IMR-90 (cell line): ENCODE results near the gene BGN. TPM values are rescaled to one million over a fixed set of nuclear protein-coding genes. Genes with fewer than 3 reads are reported as not detected.

Experiments
- ATAC-seq: fragments of 200-7000 bp; cut with Tn5 transposase; 2 replicates; pipeline ENCODE4 v1.9.1; 2020; ENCODE audit warnings: low read depth, mild to moderate bottlenecking, moderate library complexity
- BruUV-seq: library from RNA; stranded (reverse); fragments of 400-500 nt; replicated peaks from 2 replicates; lab custom pipeline; 2021; lab: Mats Ljungman, UMichigan
- CTCF ChIA-PET: fragments of 300-600 bp; formaldehyde crosslinking; extraction: SDS; loops from one replicate; lab custom pipeline; 2021; ENCODE audit warnings: antibody characterized with exemption; lab: Yijun Ruan, JAX
- POLR2A ChIA-PET: fragments of 300-600 bp; sonication (Branson Sonifier 250); formaldehyde crosslinking; loops from one replicate; lab custom pipeline; 2022; ENCODE audit warnings: antibody characterized with exemption; ENCODE audit not compliant: unreplicated experiment; lab: Charles Lee
- DNase-seq: peaks from one replicate; pipeline ENCODE4 v3.0.0; 2013
- H2AFZ ChIP-seq: replicated peaks from 2 replicates; pipeline ENCODE3; 2013; ENCODE audit warnings: low read length, mild to moderate bottlenecking; ENCODE audit not compliant: poor library complexity
- H2AK5ac ChIP-seq: 2 replicates; pipeline ENCODE4 v1.6.1; 2013; ENCODE audit warnings: low read depth, low read length, inconsistent platforms
- H2AK9ac ChIP-seq: replicated peaks from 2 replicates; pipeline ENCODE3; 2013; ENCODE audit warnings: mild to moderate bottlenecking, low read depth, low read length, moderate library complexity; ENCODE audit not compliant: poor library complexity
- H2BK120ac ChIP-seq: 2 replicates; pipeline ENCODE4 v1.6.1; 2013; ENCODE audit warnings: low read depth, low read length, inconsistent platforms
- H2BK15ac ChIP-seq: 3 replicates; pipeline ENCODE4 v1.6.1; 2013; ENCODE audit warnings: low read depth, low read length, inconsistent platforms
- H2BK20ac ChIP-seq: 2 replicates; pipeline ENCODE4 v1.6.1; 2013; ENCODE audit warnings: low read depth, mild to moderate bottlenecking, inconsistent platforms, low read length, moderate library complexity
- H2BK5ac ChIP-seq: 2 replicates; pipeline ENCODE4 v1.6.1; 2013; ENCODE audit warnings: mild to moderate bottlenecking, low read depth, low read length, inconsistent platforms; ENCODE audit not compliant: poor library complexity, severe bottlenecking
- H3K14ac ChIP-seq: replicated peaks from 2 replicates; pipeline ENCODE4 v1.6.1; 2013; ENCODE audit warnings: low read depth, low read length, inconsistent platforms
- H3K18ac ChIP-seq: 2 replicates; pipeline ENCODE4 v1.6.1; 2013; ENCODE audit warnings: low read depth, low read length, control low read depth
- H3K23ac ChIP-seq: 2 replicates; pipeline ENCODE4 v1.6.1; 2013; ENCODE audit warnings: low read depth, low read length, inconsistent platforms
- H3K27ac ChIP-seq: 2 replicates; pipeline ENCODE4 v1.5.1; 2013; ENCODE audit warnings: mild to moderate bottlenecking, control low read depth, low read length; ENCODE audit not compliant: insufficient read depth
- H3K27me3 ChIP-seq: 2 replicates; pipeline ENCODE4 v1.6.1; 2013; ENCODE audit warnings: low read length; ENCODE audit not compliant: control insufficient read depth, insufficient read depth
- H3K36me3 ChIP-seq: 2 replicates; pipeline ENCODE4 v1.6.1; 2013; ENCODE audit warnings: low read length, mixed read lengths; ENCODE audit not compliant: control insufficient read depth, insufficient read depth
- H3K4ac ChIP-seq: 2 replicates; pipeline ENCODE4 v1.6.1; 2013; ENCODE audit warnings: low read depth, low read length, inconsistent platforms
- H3K4me1 ChIP-seq: 2 replicates; pipeline ENCODE4 v1.6.1; 2013; ENCODE audit warnings: low read length, mixed read lengths; ENCODE audit not compliant: control insufficient read depth, insufficient read depth
- H3K4me2 ChIP-seq: 2 replicates; pipeline ENCODE4 v1.6.1; 2013; ENCODE audit warnings: low read depth, mild to moderate bottlenecking, control low read depth, low read length, moderate library complexity
- H3K4me3 ChIP-seq: 2 replicates; pipeline ENCODE4 v1.5.1; 2013; ENCODE audit warnings: low read depth, mild to moderate bottlenecking, control low read depth, low read length, moderate library complexity; ENCODE audit not compliant: insufficient read depth
- H3K56ac ChIP-seq: 2 replicates; pipeline ENCODE4 v1.6.1; 2013; ENCODE audit warnings: low read length, inconsistent platforms; ENCODE audit not compliant: insufficient read depth; ENCODE audit errors: extremely low read depth
- H3K79me1 ChIP-seq, 2 experiments: 2 replicates each; pipeline ENCODE4 v1.6.1; 2013; ENCODE audit warnings: low read length in 2 of 2, inconsistent platforms in 1 of 2, low read depth in 1 of 2
- H3K9ac ChIP-seq: 2 replicates; pipeline ENCODE4 v1.6.1; 2013; ENCODE audit warnings: low read depth, low read length, control low read depth
- H3K9me1 ChIP-seq: 2 replicates; pipeline ENCODE4 v1.6.1; 2013; ENCODE audit warnings: low read length, inconsistent platforms; ENCODE audit not compliant: insufficient read depth
- H3K9me3 ChIP-seq: 2 replicates; pipeline ENCODE4 v1.6.1; 2013; ENCODE audit warnings: low read length; ENCODE audit not compliant: control insufficient read depth, insufficient read depth
- H4K20me1 ChIP-seq: 2 replicates; pipeline ENCODE4 v1.6.1; 2013; ENCODE audit warnings: low read length, inconsistent platforms; ENCODE audit not compliant: insufficient read depth
- H4K5ac ChIP-seq: 2 replicates; pipeline ENCODE4 v1.6.1; 2013; ENCODE audit warnings: mild to moderate bottlenecking, low read depth, low read length, control low read depth
- H4K8ac ChIP-seq, 2 experiments: 2 replicates each; pipeline ENCODE4 v1.6.1; 2013; ENCODE audit warnings: low read depth in 2 of 2, low read length in 2 of 2, control low read depth in 1 of 2, inconsistent platforms in 1 of 2
- H4K91ac ChIP-seq: 2 replicates; pipeline ENCODE4 v1.6.1; 2013; ENCODE audit warnings: low read depth, low read length, inconsistent platforms; ENCODE audit not compliant: insufficient read depth
- BHLHE40 ChIP-seq: fragments of 150-350 bp; IDR thresholded peaks from 2 replicates; pipeline ENCODE4 v1.6.1; 2016; ENCODE audit warnings: mild to moderate bottlenecking, low read depth, low read length
- CEBPB ChIP-seq: IDR thresholded peaks from 2 replicates; pipeline ENCODE4 v1.6.1; 2012; ENCODE audit warnings: low read depth, low read length, improper control_type of control experiment
- CHD1 ChIP-seq: IDR thresholded peaks from 2 replicates; pipeline ENCODE4 v1.6.1; 2012; ENCODE audit warnings: low read depth, low read length, improper control_type of control experiment
- ELK1 ChIP-seq: fragments of 150-350 bp; IDR thresholded peaks from 2 replicates; pipeline ENCODE4 v1.6.1; 2016; ENCODE audit warnings: low read depth, mild to moderate bottlenecking, low read length, moderate library complexity, borderline replicate concordance
- FOS ChIP-seq: fragments of 150-350 bp; IDR thresholded peaks from 2 replicates; pipeline ENCODE4 v1.6.1; 2016; ENCODE audit warnings: low read depth, low read length
- MAFK ChIP-seq: IDR thresholded peaks from 2 replicates; pipeline ENCODE4 v1.6.1; 2012; ENCODE audit warnings: low read depth, low read length, improper control_type of control experiment
- MAZ ChIP-seq: IDR thresholded peaks from 2 replicates; pipeline ENCODE4 v1.6.1; 2012; ENCODE audit warnings: low read depth, mild to moderate bottlenecking, low read length, improper control_type of control experiment, moderate library complexity, borderline replicate concordance
- MXI1 ChIP-seq: IDR thresholded peaks from 2 replicates; pipeline ENCODE4 v1.6.1; 2012; ENCODE audit warnings: low read depth, mild to moderate bottlenecking, low read length, moderate library complexity, borderline replicate concordance
- NFE2L2 ChIP-seq: fragments of 150-350 bp; IDR thresholded peaks from 2 replicates; pipeline ENCODE4 v1.6.1; 2016; ENCODE audit warnings: low read depth, mild to moderate bottlenecking, low read length
- POLR2A ChIP-seq: IDR thresholded peaks from 2 replicates; pipeline ENCODE4 v1.6.1; 2012; ENCODE audit warnings: mild to moderate bottlenecking, low read depth, low read length
- RAD21 ChIP-seq: IDR thresholded peaks from 2 replicates; pipeline ENCODE4 v1.6.1; 2012; ENCODE audit warnings: low read length, improper control_type of control experiment
- RCOR1 ChIP-seq: IDR thresholded peaks from 2 replicates; pipeline ENCODE4 v1.6.1; 2012; ENCODE audit warnings: mild to moderate bottlenecking, low read length, improper control_type of control experiment; ENCODE audit not compliant: insufficient replicate concordance
- RFX5 ChIP-seq: IDR thresholded peaks from 2 replicates; pipeline ENCODE4 v1.8.0; 2012; ENCODE audit warnings: low read depth, mild to moderate bottlenecking, low read length, moderate library complexity
- SMC3 ChIP-seq: fragments of 150-350 bp; IDR thresholded peaks from 2 replicates; pipeline ENCODE4 v1.6.1; 2016; ENCODE audit warnings: low read depth, mild to moderate bottlenecking, antibody characterized with exemption, low read length, moderate library complexity
- USF2 ChIP-seq: fragments of 150-350 bp; IDR thresholded peaks from 2 replicates; pipeline ENCODE4 v1.6.1; 2017; ENCODE audit warnings: mild to moderate bottlenecking, antibody characterized with exemption, low read length, low read depth
- WGBS, 2 experiments: methylation state at CpG; one replicate each; pipeline versions ENCODE4 v1.1.5 to v1.1.7; 2013; ENCODE audit warnings: missing lambda C conversion rate in 2 of 2; ENCODE audit not compliant: insufficient read length in 1 of 2; ENCODE audit errors: extremely low coverage in 2 of 2; 5-methylcytosine and 5-hydroxymethylcytosine counted together
- dilution Hi-C: fragments of 300-500 bp; cut with HindIII; formaldehyde crosslinking; loops from one replicate; pipeline ENCODE4 v1.14.3; 2018; ENCODE audit warnings: low sequenced_read_pairs; ENCODE audit not compliant: unreplicated experiment
- in situ Hi-C: fragments of 300-500 bp; cut with MboI; formaldehyde crosslinking; loops from 3 replicates; pipeline ENCODE4 v1.14.3; 2019; ENCODE audit warnings: low sequenced_read_pairs, inconsistent platforms, mixed read lengths
- intact Hi-C: fragments of 100-400 bp; cut with micrococcal nuclease; formaldehyde crosslinking; loops from 2 replicates; pipeline ENCODE4 v1.10.0; 2022
- polyA plus RNA-seq, 3 experiments: library from polyadenylated mRNA; depleted of rRNA; stranded (reverse); fragments of >200 nt; gene quantifications; 2 replicates each; pipeline ENCODE4 v1.2.3, GENCODE V29; 2012; ENCODE audit warnings: low replicate concordance in 1 of 3
- total RNA-seq: library from RNA; depleted of rRNA; stranded (reverse); fragments of >200 nt; gene quantifications from 2 replicates; pipeline ENCODE4 v1.2.3, GENCODE V29; 2012

BGN gene
- total and polyA plus RNA-seq, 2 of the 4 experiments (the other 2 are of a cell fraction), result 11.3 to 298 TPM

- Histone ChIP-seq H2AK5ac (no peak overlapping the region), H3K27me3 (no peaks in the 10 kb centered on the region), H3K56ac (no peak overlapping the region), H3K9ac (no peak overlapping the region), H2AFZ (no peak overlapping the region), H3K4me2 (no peak overlapping the region), H3K4me1 (peaks cover 10% of the 10 kb centered on the region), H3K27ac (no peak overlapping the region), H2BK15ac (no peak overlapping the region), H2BK120ac (no peak overlapping the region), H4K91ac (no peak overlapping the region), H3K9me1 (no peaks in the 10 kb centered on the region), H3K4me3 (no peak overlapping the region), H4K5ac (no peak overlapping the region), H3K14ac (no peak overlapping the region), H3K23ac (no peak overlapping the region), H2BK20ac (no peak overlapping the region), H2BK5ac (no peak overlapping the region), H3K4ac (no peak overlapping the region), H2AK9ac (no peak overlapping the region), H4K8ac (no peak overlapping the region), H3K36me3 (no peaks in the 10 kb centered on the region; the same call in 1 of the 2 replicates), H3K79me1 (peaks cover 0 to 11% of the 10 kb centered on the region in 2 experiments; a peak in 2 of 4 replicates), H3K18ac (no peak overlapping the region), H4K20me1 (no peaks in the 10 kb centered on the region), H3K9me3 (no peaks in the 10 kb centered on the region)
- WGBS, 2 experiments, result 83% methylated on average over 5 of the region's 12 CpGs; no CpG with 5 or more reads in 1 of the 2 experiments
- in situ Hi-C loops (loop anchor here (25.0 kb wide), 1 partner anchor 431 kb away; no protein-coding TSS in a partner anchor), intact Hi-C loops (no loop called here), dilution Hi-C loops (no loop called here)
- POLR2A ChIA-PET, result no interaction called here
- TF ChIP-seq NFE2L2 (no peak), POLR2A (no peak), MAFK (no peak), RCOR1 (no peak), BHLHE40 (no peak), RFX5 (no peak), FOS (no peak), CHD1 (no peak), SMC3 (no peak), MXI1 (no peak), ELK1 (no peak), USF2 (no peak), RAD21 (no peak), CEBPB (no peak), MAZ (no peak)
- DNase-seq (peak; percentile 6), ATAC-seq (no peak)
- CTCF ChIA-PET, result no interaction called here
- BruUV-seq, result no TSS peak
Measured at GRCh38 chrX:153468008-153468580, 26.7 kb upstream of the BGN start.
